ENCODE results near the gene BRAF.
A peak's percentile ranks its signal among the peaks of the same experiment; 100 is the strongest.
"Not testable (repeated sequence)": the region's sequence is repeated elsewhere in the genome, so short reads cannot be mapped to it uniquely, and the experiment has no call there.

BRAF gene

GRCh38 chr7:140924821-140925421 lies at the start of gene BRAF:
TSS of gene BRAF (minus strand) at chr7:140924929. CDS start at chr7:140924703, 226 bp downstream.
- peak; percentile 85 for DNase-seq (ENCODE audit: low read depth)
- H3K4me3 ChIP-seq (ENCODE audit: low read length): peak within 1 kb of the TSS; percentile 87
- no peak for TF ChIP-seq CTCF (IDR thresholded peaks at IDR 0.05; ENCODE audit: insufficient read depth, low read depth, low read length, missing control alignments)

- peak; percentile 14 for DNase-seq (ENCODE audit: low read depth)
- no peak overlapping the region for H3K4me3 ChIP-seq (ENCODE audit: low read length)
- TF ChIP-seq CTCF (IDR thresholded peaks at IDR 0.05; ENCODE audit: insufficient read depth, low read depth, low read length, missing control alignments): no peak
Measured at GRCh38 chr7:140972876-140973829, 48.4 kb upstream of the BRAF start.

GRCh38 chr7:140972344-140972743 lies 47.6 kb upstream of the BRAF start:
- no peak overlapping the region for H3K4me3 ChIP-seq (ENCODE audit: low read length)
- no peak for TF ChIP-seq CTCF (IDR thresholded peaks at IDR 0.05; ENCODE audit: insufficient read depth, low read depth, low read length, missing control alignments)
- DNase-seq (ENCODE audit: low read depth): no peak

GRCh38 chr7:140967438-140967837 lies 42.7 kb upstream of the BRAF start:
- no peak for TF ChIP-seq CTCF (IDR thresholded peaks at IDR 0.05; ENCODE audit: insufficient read depth, low read depth, low read length, missing control alignments)
- no peak overlapping the region for H3K4me3 ChIP-seq (ENCODE audit: low read length)
- no peak for DNase-seq (ENCODE audit: low read depth)

- no peak for TF ChIP-seq CTCF (IDR thresholded peaks at IDR 0.05; ENCODE audit: insufficient read depth, low read depth, low read length, missing control alignments)
- DNase-seq (ENCODE audit: low read depth): peak; percentile 20
- H3K4me3 ChIP-seq (ENCODE audit: low read length): no peak overlapping the region
Measured at GRCh38 chr7:140966561-140967233, 42.0 kb upstream of the BRAF start.

GRCh38 chr7:140961117-140961516 lies 36.4 kb upstream of the BRAF start:
- no peak for TF ChIP-seq CTCF (IDR thresholded peaks at IDR 0.05; ENCODE audit: insufficient read depth, low read depth, low read length, missing control alignments)
- H3K4me3 ChIP-seq (ENCODE audit: low read length): no peak overlapping the region

GRCh38 chr7:140956997-140957396 lies 32.3 kb upstream of the BRAF start:
- not testable (repeated sequence) for H3K4me3 ChIP-seq (ENCODE audit: low read length); DNase-seq (ENCODE audit: low read depth)

More at GRCh38 chr7:140961117-140961516, 36.4 kb upstream of the BRAF start:
- no peak for DNase-seq (ENCODE audit: low read depth)
